ENCODE results near the gene GOLGA6C. TPM values are rescaled to one million over a fixed set of nuclear protein-coding genes. Genes with fewer than 3 reads are reported as not detected.
"Not testable (repeated sequence)": the region's sequence is repeated elsewhere in the genome, so short reads cannot be mapped to it uniquely, and the experiment has no call there.

The GOLGA6C gene
- total RNA-seq, 1 donor from 2014 or later = not detected

- H3K4me3 Mint-ChIP-seq = no peak overlapping the region
- TF ChIP-seq CTCF (IDR thresholded peaks at IDR 0.05) = no peak
- intact Hi-C loops (cut with micrococcal nuclease) = no loop called here
- H3K9me3 Mint-ChIP-seq = no peaks in the 10 kb centered on the region
- H3K27me3 Mint-ChIP-seq = peaks cover 30% of the 10 kb centered on the region
- POLR2A ChIA-PET = no interaction called here
- no peaks in the 10 kb centered on the region for H3K36me3 Mint-ChIP-seq (ENCODE audit: low read depth)
- no peak overlapping the region for H3K27ac Mint-ChIP-seq
- no peaks in the 10 kb centered on the region for H3K4me1 Mint-ChIP-seq
- ATAC-seq (ENCODE audit: low read depth) = no peak
- CTCF ChIA-PET = no interaction called here
- DNase-seq = no peak
These were observed 22.1 kb upstream of the GOLGA6C start for GRCh38 chr15:75235760-75236729.

- ChIA-PET POLR2A (no interaction called here), CTCF (no interaction called here)
- no peak for DNase-seq
- intact Hi-C loops (cut with micrococcal nuclease) = no loop called here
- Mint-ChIP-seq H3K27me3 (peaks cover 20% of the 10 kb centered on the region), H3K36me3 (ENCODE audit: low read depth) (no peaks in the 10 kb centered on the region), H3K27ac (no peak overlapping the region), H3K4me3 (no peak overlapping the region), H3K4me1 (no peaks in the 10 kb centered on the region), H3K9me3 (no peaks in the 10 kb centered on the region)
- ATAC-seq (ENCODE audit: low read depth) = no peak
- no peak for TF ChIP-seq CTCF (IDR thresholded peaks at IDR 0.05)
These were observed 20.7 kb upstream of the GOLGA6C start for GRCh38 chr15:75237316-75237982.

GRCh38 chr15:75238150-75238549, 20.0 kb upstream of the GOLGA6C start:
- CTCF ChIA-PET = no interaction called here
- Mint-ChIP-seq H3K4me3 (no peak overlapping the region), H3K9me3 (no peaks in the 10 kb centered on the region), H3K27me3 (peaks cover 18% of the 10 kb centered on the region), H3K4me1 (no peaks in the 10 kb centered on the region), H3K36me3 (ENCODE audit: low read depth) (no peaks in the 10 kb centered on the region), H3K27ac (no peak overlapping the region)
- ATAC-seq (ENCODE audit: low read depth) (no peak), DNase-seq (no peak)
- POLR2A ChIA-PET = no interaction called here
- intact Hi-C loops (cut with micrococcal nuclease) = no loop called here
- no peak for TF ChIP-seq CTCF (IDR thresholded peaks at IDR 0.05)

- H3K27ac Mint-ChIP-seq; H3K9me3 Mint-ChIP-seq; CTCF ChIA-PET; ATAC-seq (ENCODE audit: low read depth); POLR2A ChIA-PET; H3K36me3 Mint-ChIP-seq (ENCODE audit: low read depth); H3K4me3 Mint-ChIP-seq; DNase-seq; H3K4me1 Mint-ChIP-seq: not testable (repeated sequence)
- intact Hi-C loops (cut with micrococcal nuclease) = loop anchor here (10.0 kb wide), 1 partner anchor 79 kb away; no protein-coding TSS in a partner anchor
- H3K27me3 Mint-ChIP-seq = peaks cover 14% of the 10 kb centered on the region
These were observed 12.4 kb upstream of the GOLGA6C start for GRCh38 chr15:75245741-75246140.

GRCh38 chr15:75248991-75249390, 9.1 kb upstream of the GOLGA6C start:
- CTCF ChIA-PET = interaction anchor here (0.7 kb wide), 1 partner anchor 148 kb away, joined by 4 read pairs; no protein-coding TSS in a partner anchor
- H3K4me3 Mint-ChIP-seq; ATAC-seq (ENCODE audit: low read depth); POLR2A ChIA-PET; DNase-seq; H3K9me3 Mint-ChIP-seq; H3K27ac Mint-ChIP-seq; H3K36me3 Mint-ChIP-seq (ENCODE audit: low read depth); H3K4me1 Mint-ChIP-seq: not testable (repeated sequence)
- peaks cover 22% of the 10 kb centered on the region for H3K27me3 Mint-ChIP-seq
- intact Hi-C loops (cut with micrococcal nuclease) = loop anchor here (10.0 kb wide), 1 partner anchor 76 kb away; no protein-coding TSS in a partner anchor

- CTCF ChIA-PET = no interaction called here
- POLR2A ChIA-PET = no interaction called here
- Mint-ChIP-seq H3K36me3 (ENCODE audit: low read depth) (no peaks in the 10 kb centered on the region), H3K4me1 (no peaks in the 10 kb centered on the region), H3K27me3 (peaks cover 22% of the 10 kb centered on the region), H3K27ac (no peak overlapping the region), H3K9me3 (no peaks in the 10 kb centered on the region), H3K4me3 (no peak overlapping the region)
- ATAC-seq (ENCODE audit: low read depth) = no peak
- no peak for TF ChIP-seq CTCF (IDR thresholded peaks at IDR 0.05)
- DNase-seq = no peak
- intact Hi-C loops (cut with micrococcal nuclease) = loop anchor here (10.0 kb wide), 1 partner anchor 75 kb away; no protein-coding TSS in a partner anchor
These were observed 8.4 kb upstream of the GOLGA6C start for GRCh38 chr15:75249726-75250125.

GRCh38 chr15:75251343-75251742, 6.8 kb upstream of the GOLGA6C start:
- ATAC-seq (ENCODE audit: low read depth); H3K4me3 Mint-ChIP-seq; H3K36me3 Mint-ChIP-seq (ENCODE audit: low read depth); CTCF ChIA-PET; POLR2A ChIA-PET; H3K9me3 Mint-ChIP-seq; intact Hi-C loops (cut with micrococcal nuclease); H3K4me1 Mint-ChIP-seq; H3K27ac Mint-ChIP-seq; DNase-seq: not testable (repeated sequence)
- peaks cover 22% of the 10 kb centered on the region for H3K27me3 Mint-ChIP-seq

- DNase-seq; H3K9me3 Mint-ChIP-seq; H3K27ac Mint-ChIP-seq; H3K4me3 Mint-ChIP-seq; CTCF ChIA-PET; ATAC-seq (ENCODE audit: low read depth); POLR2A ChIA-PET; intact Hi-C loops (cut with micrococcal nuclease); H3K4me1 Mint-ChIP-seq; H3K36me3 Mint-ChIP-seq (ENCODE audit: low read depth): not testable (repeated sequence)
- H3K27me3 Mint-ChIP-seq = peaks cover 22% of the 10 kb centered on the region
These were observed 5.8 kb upstream of the GOLGA6C start for GRCh38 chr15:75252285-75252684.

Data from activated B cell treated with CpG ODN at 0.5 μM for 24 hours (primary cell).